LoVo (cell line): ENCODE data around the gene HERC2.
"Not testable (repeated sequence)": the region's sequence is repeated elsewhere in the genome, so short reads cannot be mapped to it uniquely, and the experiment has no call there.

ENCODE experiments used
- DNase-seq: peaks from one replicate; pipeline ENCODE4 v3.0.0-alpha.2; 2016; ENCODE audit warnings: low spot score

The HERC2 gene

DNA sequence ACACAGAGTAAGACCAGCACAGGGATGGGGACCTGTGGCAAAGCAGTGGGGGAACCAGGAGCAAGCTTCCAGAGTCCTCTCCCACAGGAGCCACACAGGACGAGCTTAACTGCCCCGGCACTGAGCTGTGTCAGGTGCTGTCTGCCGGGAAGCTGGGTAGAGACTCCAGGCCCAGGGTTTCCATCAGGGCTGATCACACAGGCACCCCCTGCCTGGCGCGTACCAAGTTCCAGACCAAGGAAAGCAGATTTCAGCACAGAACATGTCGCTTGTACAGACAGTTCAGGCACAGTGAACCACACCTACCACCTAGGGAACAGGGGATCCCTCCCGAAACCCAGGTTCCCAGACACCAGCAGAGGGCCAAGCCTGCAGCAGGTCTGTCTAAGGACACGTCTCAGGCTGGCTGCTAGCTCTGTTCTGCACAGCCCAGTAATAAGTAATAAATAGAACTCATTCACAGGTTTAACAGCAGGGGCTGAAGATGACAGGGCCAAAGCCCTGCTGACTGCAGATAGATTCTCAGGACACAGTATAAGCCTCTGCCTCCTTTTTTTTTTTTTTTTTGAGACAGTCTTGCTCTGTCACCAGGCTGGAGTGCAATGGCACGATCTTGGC, 192.6 kb downstream of the HERC2 start:
- DNase-seq, result no peak

DNA sequence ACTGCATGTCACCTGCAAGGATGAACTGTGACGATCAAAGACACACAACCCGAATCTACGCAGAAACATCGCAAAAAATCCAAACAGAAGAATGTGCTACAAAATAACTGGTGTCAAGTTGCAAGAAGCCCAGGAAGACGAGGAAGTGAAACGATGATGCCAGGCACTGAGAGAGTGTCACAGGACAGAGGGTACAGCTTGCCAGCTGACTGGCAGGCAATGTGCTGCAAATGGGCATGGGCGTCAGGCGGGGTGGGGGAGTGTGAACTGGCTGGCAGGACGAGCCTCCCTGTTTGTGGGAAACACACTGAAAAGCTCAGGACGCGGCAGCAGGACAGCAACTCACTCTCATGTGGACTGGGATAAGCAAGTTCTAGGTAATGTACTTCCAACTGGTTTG, 193.9 kb downstream of the HERC2 start:
- no peak for DNase-seq

DNA sequence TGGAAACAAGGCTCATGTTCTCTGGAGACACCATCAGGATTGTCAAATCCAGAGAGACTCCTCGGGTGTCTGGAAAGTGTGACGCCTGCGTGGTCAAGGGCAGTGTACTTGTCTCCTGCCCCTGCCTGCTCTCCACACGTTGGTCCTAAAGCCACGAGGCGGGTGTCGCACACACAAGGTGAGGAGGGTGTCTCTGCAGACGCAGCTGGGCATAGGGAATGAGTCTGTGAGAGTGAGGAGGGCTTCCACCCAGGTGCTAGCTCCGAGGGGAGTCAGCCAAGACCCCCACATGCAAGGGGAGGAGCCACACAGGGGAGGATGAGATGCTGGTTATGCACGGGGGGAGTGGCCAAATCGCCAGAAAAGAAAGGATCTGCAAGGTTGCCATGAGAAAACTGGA, 194.9 kb downstream of the HERC2 start:
- DNase-seq, result no peak

DNA sequence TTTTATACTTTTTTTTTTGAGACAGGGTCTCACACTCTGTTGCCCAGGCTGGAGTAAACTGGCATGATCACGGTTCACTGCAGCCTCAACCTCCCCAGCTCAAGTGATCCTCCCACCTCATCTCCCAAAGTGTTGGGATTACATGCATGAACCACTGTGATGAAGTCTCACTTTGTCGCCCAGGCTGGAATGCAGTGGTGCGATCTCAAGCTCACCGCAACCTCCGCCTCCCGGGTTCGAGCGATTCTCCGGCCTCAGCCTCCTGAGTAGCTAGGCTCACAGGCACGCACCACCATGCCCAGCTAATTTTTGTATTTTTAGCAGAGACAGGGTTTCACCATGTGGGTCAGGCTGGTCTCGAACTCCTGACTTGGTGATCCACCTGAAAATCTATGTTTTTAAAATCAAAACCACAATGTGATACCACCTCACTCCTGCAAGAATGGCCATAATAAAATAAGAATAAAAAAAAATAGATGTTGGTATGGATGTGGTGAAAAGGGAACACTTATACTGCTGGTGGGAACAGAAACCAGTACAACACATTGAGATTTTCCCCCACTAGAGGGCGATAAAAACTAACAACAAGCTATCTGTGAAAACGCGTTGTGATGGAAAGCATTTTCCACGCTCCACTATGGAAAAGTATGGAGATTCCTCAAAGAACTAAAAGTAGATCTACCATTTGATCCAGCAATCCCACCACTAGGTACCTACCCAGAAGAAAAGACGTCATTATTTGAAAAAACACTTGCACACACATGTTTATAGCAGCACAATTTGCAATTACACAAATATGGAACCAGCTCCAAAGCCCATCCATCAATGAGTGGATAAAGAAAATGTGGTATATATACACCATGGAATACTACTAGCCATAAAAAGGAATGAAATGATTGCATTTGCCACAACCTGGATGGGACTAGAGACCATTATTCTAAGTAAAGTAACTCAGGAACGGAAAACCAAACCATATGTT, 196.0 kb downstream of the HERC2 start:
- peak; percentile 39 for DNase-seq

DNA sequence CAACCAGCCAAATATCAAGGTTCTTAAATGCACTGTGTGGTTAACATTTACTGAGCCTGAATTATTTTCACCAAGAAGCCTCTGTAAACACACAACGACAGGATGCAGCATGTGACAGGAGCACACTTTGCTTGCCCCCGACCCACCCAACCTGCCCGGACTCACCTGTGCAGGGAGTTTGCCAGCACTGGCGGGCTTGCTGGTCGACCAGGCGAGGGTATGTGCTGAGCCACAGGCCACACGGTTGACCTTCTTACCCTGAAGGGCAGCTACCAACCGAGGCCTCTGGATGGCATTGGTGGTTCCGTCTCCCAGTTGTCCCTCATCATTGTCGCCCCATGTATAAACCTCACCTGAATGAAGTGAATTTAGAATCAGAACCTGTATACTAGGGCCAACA, 197.1 kb downstream of the HERC2 start:
- no peak for DNase-seq

DNA sequence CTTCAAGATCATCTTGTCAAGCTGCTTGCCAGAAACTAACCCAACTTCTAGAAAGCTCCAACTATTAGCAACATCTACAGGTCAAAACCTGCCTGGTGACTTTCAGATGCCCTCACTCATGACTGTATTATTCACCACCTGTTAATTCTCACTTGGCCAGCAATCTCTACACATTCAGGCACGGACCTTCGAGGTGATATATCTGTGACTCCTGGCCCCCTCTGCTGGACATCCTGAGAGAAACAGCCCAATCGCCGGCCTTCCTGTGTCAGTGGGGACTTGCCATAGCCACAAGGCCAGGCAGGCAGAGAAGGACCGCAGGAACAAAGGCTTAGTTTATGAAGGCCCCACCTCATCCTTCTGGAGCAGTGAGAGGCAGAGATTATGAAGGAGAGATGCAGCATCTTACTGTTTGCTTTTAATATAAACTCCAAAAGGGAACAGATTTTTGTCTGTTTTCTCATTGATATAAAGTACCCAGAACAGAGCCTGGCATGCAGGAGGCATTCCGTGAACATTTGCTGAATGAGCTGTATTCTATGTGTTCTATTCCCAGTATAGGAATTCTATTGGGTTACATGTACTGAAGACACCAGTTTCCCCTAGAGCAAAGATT, 198.5 kb downstream of the HERC2 start:
- peak; percentile 30 for DNase-seq

DNA sequence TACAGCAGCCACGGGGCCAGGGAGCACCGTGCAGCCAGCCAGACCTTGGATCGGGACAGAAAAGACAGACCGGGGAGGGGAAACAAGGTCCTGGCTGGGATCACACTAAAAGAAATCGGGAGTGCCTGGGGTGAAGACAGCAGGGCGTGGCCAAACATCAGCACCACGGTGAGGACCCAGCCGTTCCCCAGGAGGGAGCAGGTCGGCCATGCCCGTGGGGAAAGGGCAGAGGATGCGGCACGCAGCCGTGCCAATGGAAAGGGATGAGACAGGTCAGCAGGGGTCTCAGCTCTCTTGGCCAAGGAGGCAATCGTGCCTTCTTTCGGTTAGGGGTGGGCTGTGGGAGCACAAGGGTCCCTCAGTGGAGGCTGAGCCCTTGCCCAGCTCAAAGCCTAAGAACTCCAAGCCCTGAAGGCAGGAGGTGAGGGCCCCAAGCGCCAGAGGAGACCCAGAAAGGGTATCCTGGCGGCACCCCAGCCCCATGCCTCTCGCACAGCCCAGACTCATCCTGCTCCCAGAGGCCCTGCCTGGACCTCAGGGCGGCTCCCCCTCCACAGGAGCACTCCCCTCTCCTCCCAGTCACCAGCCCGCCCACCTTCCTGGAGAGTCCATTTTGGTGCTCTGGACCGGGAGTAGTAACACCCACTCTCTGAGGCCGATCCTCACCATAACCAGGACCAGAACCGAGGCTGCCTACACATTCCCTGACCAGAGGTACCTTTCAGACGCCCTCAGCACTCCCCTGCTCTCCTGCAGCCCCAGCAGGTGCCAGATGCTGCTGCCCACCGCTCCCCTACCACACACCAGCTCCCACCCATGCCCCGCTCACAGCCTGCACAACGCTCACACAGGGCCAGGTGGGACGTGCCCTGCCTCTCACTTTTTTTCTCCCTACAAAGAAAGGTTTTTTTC, 199.7 kb downstream of the HERC2 start:
- no peak for DNase-seq

DNA sequence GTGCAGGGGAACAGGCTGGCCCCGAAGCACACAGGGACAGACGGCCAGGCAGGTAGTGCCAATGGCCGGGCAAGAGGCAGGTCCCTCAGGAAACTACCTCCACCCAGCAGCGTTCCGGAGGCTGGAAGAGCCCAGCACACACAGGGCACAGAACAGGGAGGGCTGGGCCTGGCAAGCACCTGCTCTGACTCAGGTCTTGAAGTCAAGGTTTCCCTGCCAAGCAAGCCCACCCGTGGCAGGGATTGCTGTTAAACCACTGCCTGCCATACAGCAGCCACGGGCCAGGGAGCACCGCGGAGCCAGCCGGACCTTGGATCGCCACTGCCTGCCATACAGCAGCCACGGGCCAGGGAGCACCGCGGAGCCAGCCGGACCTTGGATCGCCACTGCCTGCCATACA, 200.4 kb downstream of the HERC2 start:
- not testable (repeated sequence) for DNase-seq

DNA sequence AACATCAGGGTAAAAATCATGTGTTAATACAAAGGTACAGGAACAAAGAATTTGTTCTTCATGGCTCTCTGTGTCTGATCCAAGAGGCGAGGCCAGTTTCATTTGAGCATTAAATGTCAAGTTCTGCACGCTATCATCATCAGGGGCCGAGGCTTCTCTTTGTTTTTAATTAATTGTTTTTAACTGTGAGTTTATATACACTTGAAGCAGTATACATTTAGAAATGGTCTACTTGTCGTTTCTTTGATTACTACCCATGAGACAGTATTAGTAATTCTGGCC, 201.7 kb downstream of the HERC2 start:
- DNase-seq, result no peak

DNA sequence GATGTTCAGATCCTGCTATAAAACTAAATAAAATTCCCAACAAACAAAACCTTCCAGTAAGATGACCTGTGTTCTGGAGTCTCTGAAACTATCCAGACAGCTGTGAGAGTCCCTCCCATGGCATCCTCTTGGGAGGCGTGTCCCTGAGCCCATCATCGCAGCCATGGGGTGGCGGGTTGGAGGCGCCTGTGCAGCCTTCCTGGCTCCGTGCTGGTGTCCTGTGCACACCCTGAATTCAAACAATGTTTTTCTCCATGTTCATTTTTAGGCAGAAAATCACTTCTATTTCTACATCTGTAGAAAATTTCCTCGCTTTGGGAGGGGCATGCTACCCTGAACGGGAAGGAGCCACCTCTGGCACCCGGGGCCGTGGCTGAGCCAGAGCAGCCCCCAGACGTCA, 203.4 kb downstream of the HERC2 start:
- DNase-seq, result no peak

DNA sequence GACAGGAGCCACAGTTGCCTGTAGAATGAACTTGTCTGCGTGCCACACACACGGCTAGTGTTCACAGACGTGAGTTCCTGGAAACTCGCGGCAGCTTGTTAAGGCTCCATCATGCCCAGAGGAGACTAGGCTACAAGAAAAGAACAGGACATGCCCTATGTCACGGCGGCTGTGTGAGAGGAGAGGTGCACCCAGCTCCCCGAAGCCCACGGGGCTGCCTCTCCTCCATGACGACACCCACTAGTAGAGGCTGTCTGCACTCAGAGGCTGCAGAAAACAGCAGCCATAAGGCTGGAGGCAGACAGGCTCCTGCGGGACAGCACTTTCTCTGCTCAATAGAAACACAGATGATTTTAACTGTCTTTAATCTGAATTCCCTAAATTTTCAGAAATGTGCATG, 203.9 kb downstream of the HERC2 start:
- DNase-seq, result no peak

DNA sequence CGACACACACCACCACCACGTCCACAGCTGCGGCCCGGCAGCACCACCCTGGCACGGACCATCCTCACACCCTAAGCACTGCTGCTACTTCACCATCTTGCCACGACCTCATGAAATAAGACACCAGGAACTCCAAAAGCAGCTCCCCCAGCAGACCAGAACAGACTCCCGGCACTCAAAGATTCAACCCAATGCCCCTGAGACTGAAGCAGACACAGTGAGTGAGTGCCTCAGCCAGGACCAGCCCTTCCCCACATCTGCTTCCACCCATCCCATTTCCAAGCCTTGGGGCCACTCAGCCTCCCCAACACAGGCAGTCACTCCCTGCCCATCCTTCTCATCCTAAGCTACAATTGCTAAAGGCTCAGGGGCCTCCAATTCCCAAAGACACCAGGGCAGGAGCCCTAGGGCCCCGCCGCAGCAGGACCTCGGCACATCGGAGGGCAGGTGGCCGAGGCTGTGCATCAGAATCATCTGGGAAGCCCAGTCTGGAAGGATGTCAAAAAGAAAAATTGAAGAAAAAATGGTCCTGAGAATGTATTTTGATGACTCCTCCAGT, 204.5 kb downstream of the HERC2 start:
- no peak for DNase-seq

DNA sequence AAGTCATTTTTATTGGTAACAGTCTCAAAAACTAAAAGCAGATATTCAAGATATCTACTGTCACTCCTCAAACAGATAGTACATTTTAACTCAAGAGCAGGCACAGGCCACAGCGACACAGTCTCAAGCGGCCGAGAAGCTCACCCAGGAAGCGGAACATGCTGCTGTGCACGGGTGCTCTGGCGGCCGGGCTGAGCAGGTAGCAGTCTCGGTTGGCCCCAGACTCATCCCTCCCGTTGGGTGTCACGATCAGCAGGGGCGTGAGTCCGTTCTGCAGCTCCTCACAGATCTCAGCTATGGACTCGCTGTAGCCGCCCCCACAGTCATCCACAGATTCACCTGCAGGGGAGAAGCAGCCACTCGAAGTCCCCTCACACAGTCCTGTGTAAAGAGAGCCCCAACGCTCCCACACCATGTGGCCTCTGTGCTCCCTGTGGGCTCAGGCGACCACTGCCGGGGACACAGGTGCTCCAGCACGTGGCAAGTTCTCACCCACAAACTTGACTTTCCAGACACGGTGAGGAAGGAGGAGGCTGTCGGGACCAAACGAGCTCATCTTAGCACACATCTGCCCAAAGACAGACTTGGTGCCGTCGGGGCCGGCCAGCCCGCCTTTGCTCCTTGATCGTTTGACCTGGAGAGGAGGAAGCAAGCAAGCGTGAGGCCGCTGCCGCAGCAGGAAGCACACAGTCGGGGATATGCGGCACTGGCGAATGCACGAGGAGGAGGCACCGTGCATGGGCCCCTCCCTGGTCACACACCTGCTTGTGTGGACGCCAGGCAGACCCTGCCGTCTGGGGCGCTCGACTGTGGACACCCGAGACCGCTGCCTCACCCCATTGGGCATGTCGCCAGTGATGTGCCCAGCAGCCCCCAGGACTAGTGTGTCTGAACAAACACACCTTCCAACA, 205.2 kb downstream of the HERC2 start:
- DNase-seq, result no peak

DNA sequence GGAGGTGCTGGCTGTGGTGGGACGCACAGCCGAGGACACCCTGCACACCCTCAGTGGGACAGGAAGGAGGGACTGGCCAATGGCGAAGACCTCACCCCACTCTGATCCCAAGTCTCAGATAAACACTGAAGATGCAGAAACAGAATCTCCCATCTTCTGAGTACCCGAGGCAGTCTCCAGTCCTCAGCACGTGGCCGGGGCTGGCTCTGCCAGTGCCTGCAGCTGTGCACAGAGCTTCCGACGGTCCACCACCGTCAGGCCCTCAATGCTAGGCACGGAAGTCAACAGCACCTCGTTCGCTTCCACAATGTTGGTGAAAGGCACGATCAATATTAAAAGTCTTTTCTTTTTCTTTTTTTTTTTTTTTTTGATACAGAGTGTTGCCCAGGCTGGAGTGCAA, 206.1 kb downstream of the HERC2 start:
- no peak for DNase-seq

DNA sequence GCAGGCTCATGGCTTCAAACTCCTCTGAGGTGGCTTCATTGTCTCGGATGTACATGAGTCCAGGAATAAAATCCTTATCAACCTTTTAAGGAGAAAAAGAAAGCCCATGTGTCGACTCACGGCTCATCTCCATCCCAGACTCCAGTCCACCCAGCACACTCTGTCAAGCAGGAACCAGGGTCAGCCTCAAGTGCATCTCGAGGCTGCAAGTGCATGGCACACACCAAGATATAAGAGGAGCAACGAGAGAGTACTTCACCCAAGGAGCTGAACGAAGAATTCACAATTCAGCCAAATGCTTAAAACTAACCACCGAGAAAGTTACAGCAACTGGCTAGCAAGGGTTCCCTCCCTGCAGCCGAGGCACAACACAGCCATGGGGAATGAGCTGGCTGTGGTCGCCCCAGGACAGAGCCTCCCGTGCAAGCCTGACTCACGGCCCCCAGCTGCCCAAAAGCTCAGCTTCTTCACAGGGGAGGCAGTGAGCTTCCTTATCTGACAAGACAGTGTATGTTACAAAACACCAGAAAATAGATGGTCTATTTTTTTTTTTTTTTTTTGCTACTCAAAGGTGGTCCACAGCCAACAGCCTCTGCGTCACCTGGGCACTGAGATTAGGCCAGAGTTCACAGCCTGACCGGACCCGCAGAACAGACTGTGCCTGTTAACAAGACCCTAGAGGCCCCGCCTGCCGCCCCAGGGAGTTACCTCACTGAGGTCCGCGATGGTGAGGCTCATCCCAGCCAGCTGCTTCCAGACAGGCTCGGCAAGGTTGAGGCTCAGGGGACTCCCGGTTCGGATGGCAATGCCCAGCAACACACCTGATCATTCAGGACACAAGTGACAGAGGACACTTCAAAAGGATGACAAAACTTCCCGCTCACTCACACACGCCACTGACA, 207.0 kb downstream of the HERC2 start:
- no peak for DNase-seq

DNA sequence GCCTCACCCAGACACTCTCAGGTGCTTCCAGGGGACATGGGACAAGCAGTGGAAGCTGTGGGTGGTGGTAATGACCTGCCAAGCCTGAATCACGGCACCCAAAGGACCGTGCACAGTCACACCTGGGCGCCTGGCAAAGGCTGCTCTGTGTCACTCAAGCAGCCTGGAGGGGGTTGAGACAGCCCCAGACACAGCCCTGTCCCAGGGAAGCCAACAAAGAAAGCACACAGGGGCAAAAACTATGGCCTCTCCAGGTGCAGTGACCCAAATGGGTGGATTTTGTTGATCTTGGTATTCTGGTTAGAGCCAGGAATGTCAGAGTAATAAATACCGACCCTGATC, 207.9 kb downstream of the HERC2 start:
- DNase-seq, result no peak

DNA sequence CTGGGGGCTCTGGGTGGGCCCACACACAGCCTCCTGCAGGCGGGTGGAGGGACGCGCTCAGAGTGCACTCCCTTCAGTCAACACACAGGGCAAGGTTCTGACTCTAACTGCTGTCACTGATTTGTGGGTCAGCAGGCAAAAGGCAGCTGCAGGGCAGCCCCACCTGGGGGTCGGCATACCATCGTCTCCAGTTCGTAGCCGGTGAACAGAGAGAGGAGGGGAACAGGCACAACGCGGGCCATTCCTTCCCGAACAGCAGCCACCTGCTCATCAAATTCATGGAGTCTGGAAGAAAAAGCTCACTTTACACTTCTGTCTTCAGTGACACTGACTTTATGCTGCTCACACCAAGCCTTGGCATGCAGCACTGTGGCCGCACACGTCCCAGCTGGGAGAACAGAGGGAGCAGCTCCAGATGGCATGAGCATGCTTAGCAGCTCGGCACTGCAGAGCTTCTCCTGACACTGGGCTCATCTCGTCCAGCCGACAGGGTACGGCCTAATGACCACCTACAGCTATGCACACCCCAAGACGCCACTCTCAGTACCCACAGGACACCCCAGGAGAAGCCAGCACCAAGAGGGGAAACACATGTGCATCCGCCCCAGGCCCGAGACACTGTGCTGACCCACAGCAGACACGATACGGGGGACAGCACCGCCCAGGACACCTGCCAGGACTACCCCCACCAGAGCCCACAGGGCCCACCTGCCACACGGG, 208.4 kb downstream of the HERC2 start:
- no peak for DNase-seq

DNA sequence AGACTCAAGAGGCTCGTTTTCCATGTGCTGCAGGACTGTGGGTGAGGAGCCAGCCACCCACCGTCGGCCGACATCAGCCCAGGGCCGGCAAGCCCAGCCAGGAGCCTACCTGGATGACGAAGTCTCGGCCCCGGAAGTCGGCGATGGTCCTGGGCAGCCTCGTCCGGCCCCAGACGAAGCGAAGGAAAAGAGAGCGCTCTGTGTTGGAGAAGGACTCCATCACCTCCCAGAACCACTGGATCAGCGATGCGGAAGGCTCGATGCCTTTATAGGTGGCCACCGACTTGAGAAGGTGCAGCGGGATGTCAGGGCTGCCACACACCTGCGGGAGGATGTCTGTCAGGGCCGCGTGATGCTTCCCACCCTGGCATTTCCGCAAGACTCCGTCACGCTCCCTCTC, 209.0 kb downstream of the HERC2 start:
- DNase-seq, result no peak

DNA sequence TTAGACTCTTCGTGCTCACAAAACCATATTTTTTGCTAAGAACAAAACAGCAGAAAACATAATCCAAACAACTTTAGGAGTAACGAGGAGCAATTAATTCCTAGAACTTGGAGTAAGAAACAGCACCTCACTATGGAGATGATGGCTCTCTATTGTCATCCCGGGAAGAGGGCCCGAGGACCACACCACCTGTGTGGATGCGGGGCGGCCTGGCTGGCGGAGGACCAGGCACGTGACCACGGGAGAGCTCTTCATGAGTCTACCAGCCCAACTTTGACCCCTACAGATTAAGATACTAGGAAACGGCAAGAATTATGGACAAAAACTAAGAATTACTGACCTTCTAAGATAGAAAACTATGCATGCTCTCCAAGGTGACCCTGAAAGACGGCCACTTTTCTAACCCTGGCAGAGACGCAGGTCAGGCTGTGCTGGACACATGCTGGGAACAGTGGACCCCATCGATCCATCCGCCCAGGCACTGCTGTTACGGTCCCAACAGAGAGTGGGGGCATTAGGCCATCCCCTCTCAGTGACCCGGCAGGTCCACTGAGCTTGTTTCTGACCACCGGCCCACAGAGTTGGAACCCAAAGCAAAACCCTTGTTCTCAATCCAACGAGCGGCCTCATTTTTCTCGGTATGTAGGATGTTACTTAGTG, 209.7 kb downstream of the HERC2 start:
- no peak for DNase-seq
